OCI-LY7 (cell line): Measurements from ENCODE around the gene LAMP5. TPM values are rescaled to one million over a fixed set of nuclear protein-coding genes. Genes with fewer than 3 reads are reported as not detected.

Experiments used
- BruUV-seq: library from RNA; stranded (reverse); fragments of 400-500 nt; replicated peaks from 2 replicates; lab custom pipeline; 2021; lab: Mats Ljungman, UMichigan
- CTCF ChIA-PET: fragments of 300-600 bp; sonication (Branson Sonifier 250); formaldehyde crosslinking; loops from one replicate; lab custom pipeline; 2022; ENCODE audit warnings: antibody characterized with exemption; ENCODE audit not compliant: unreplicated experiment; lab: Charles Lee
- POLR2A ChIA-PET: fragments of 300-600 bp; sonication (Branson Sonifier 250); formaldehyde crosslinking; loops from one replicate; lab custom pipeline; 2022; ENCODE audit warnings: antibody characterized with exemption; lab: Charles Lee
- DNase-seq: peaks from one replicate; pipeline ENCODE4 v3.0.0-alpha.2; 2015; ENCODE audit warnings: low spot score
- H2AFZ ChIP-seq: fragments of 200-600 bp; sonication (generic), shearing (Covaris generic); 2 replicates; pipeline ENCODE4 v1.6.1; 2014; ENCODE audit warnings: mild to moderate bottlenecking, antibody characterized with exemption, low read length, moderate library complexity
- H3K27ac ChIP-seq: fragments of 200-600 bp; sonication (generic); 2 replicates; pipeline ENCODE4 v1.5.1; 2014; ENCODE audit warnings: mixed run types, low read depth, mild to moderate bottlenecking, moderate library complexity, low read length, inconsistent platforms; ENCODE audit not compliant: poor library complexity, severe bottlenecking
- H3K36me3 ChIP-seq: fragments of 200-600 bp; sonication (generic); 2 replicates; pipeline ENCODE4 v1.6.1; 2014; ENCODE audit warnings: mild to moderate bottlenecking, antibody characterized with exemption, low read length, moderate library complexity, mixed read lengths; ENCODE audit not compliant: insufficient read depth
- H3K4me1 ChIP-seq: fragments of 200-600 bp; sonication (generic); 2 replicates; pipeline ENCODE4 v1.5.1; 2014; ENCODE audit warnings: mild to moderate bottlenecking, low read length; ENCODE audit not compliant: insufficient read depth, poor library complexity, severe bottlenecking
- H3K4me2 ChIP-seq: fragments of 200-600 bp; sonication (generic); 2 replicates; pipeline ENCODE4 v1.6.1; 2014; ENCODE audit warnings: mild to moderate bottlenecking, low read length
- H3K4me3 ChIP-seq: fragments of 200-600 bp; sonication (generic); 2 replicates; pipeline ENCODE4 v1.5.1; 2014; ENCODE audit warnings: mild to moderate bottlenecking, low read depth, low read length; ENCODE audit not compliant: poor library complexity, severe bottlenecking
- H3K79me2 ChIP-seq: fragments of 200-600 bp; sonication (generic); 2 replicates; pipeline ENCODE4 v1.6.1; 2016; ENCODE audit warnings: low read depth, mild to moderate bottlenecking, low read length, moderate library complexity, mixed read lengths; ENCODE audit not compliant: insufficient read depth
- H3K9me2 ChIP-seq: fragments of 200-600 bp; sonication (generic); 2 replicates; pipeline ENCODE4 v1.6.1; 2016; ENCODE audit warnings: mild to moderate bottlenecking, low read length, mixed read lengths; ENCODE audit not compliant: insufficient read depth
- H3K9me3 ChIP-seq: fragments of 200-600 bp; sonication (generic); 2 replicates; pipeline ENCODE4 v1.6.1; 2014; ENCODE audit warnings: mild to moderate bottlenecking, mixed run types, low read length, mixed read lengths
- H4K20me1 ChIP-seq: fragments of 200-600 bp; sonication (generic); 2 replicates; pipeline ENCODE4 v1.6.1; 2014; ENCODE audit warnings: mild to moderate bottlenecking, antibody characterized with exemption, low read length, moderate library complexity, mixed read lengths; ENCODE audit not compliant: insufficient read depth
- EZH2phosphoT487 ChIP-seq: fragments of 200-600 bp; sonication (generic); IDR thresholded peaks from 2 replicates; pipeline ENCODE4 v1.6.1; 2018; ENCODE audit warnings: low read depth, borderline replicate concordance, mild to moderate bottlenecking, mixed run types, antibody characterized with exemption, low read length, moderate library complexity, mixed read lengths
- intact Hi-C: fragments of 100-400 bp; cut with micrococcal nuclease; formaldehyde crosslinking; loops from one replicate; pipeline ENCODE4 v1.10.0; 2022; ENCODE audit not compliant: unreplicated experiment
- total RNA-seq, 2 experiments: library from RNA; depleted of rRNA in 1 of 2; stranded (reverse); fragments of >200 nt in 1 of 2; shearing (Covaris generic) in 1 of 2; gene quantifications; 2 replicates each; pipeline ENCODE4 v1.2.3, GENCODE V29; 2014 to 2022
- TF ChIP-seq, protein P1 (sequence below): fragments of 200-600 bp; sonication (generic); conservative IDR thresholded peaks from 2 replicates; pipeline ENCODE4 v1.5.1; 2014; ENCODE audit warnings: mild to moderate bottlenecking, antibody characterized with exemption, low read length, moderate library complexity, mixed read lengths

LAMP5 gene
- total RNA-seq, 2 experiments from 2014 or later: not detected

DNA sequence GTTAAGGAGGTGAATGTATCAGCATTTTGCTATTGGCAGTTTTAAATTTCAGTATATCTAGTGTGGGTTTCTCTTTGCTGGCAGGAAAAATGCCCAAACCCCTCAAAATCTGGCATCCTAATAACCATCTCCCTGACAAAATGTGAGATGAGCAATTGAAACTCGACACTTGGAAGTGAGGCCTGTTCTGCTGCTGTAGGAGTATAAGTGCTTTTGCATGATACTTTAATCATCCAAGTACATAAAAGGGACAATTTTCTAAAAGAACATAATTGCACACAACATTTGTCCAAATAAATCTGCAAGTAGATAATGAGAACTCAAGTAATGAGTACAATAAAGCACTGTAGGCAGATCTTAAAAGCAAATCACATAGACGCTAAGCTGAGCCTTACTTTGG, 36.5 kb downstream of the LAMP5 start:
- Histone ChIP-seq H3K9me2 (no peaks in the 10 kb centered on the region), H3K27ac (no peak overlapping the region), H3K9me3 (no peaks in the 10 kb centered on the region), H4K20me1 (no peaks in the 10 kb centered on the region), H3K36me3 (no peaks in the 10 kb centered on the region), H3K79me2 (no peaks in the 10 kb centered on the region), H3K4me2 (no peak overlapping the region), H3K4me1 (no peaks in the 10 kb centered on the region), H2AFZ (no peak overlapping the region), H3K4me3 (no peak overlapping the region)
- BruUV-seq: no TSS peak
- TF ChIP-seq, protein P1, sequence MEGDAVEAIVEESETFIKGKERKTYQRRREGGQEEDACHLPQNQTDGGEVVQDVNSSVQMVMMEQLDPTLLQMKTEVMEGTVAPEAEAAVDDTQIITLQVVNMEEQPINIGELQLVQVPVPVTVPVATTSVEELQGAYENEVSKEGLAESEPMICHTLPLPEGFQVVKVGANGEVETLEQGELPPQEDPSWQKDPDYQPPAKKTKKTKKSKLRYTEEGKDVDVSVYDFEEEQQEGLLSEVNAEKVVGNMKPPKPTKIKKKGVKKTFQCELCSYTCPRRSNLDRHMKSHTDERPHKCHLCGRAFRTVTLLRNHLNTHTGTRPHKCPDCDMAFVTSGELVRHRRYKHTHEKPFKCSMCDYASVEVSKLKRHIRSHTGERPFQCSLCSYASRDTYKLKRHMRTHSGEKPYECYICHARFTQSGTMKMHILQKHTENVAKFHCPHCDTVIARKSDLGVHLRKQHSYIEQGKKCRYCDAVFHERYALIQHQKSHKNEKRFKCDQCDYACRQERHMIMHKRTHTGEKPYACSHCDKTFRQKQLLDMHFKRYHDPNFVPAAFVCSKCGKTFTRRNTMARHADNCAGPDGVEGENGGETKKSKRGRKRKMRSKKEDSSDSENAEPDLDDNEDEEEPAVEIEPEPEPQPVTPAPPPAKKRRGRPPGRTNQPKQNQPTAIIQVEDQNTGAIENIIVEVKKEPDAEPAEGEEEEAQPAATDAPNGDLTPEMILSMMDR: no peak
- no peak for TF ChIP-seq EZH2phosphoT487
- ChIA-PET POLR2A (no interaction called here), CTCF (no interaction called here)
- intact Hi-C loops: no loop called here
- DNase-seq: no peak

GRCh38 chr20:9551808-9552550, 37.6 kb downstream of the LAMP5 start:
- Histone ChIP-seq H2AFZ (no peak overlapping the region), H3K4me3 (no peak overlapping the region), H3K36me3 (no peaks in the 10 kb centered on the region), H3K79me2 (no peaks in the 10 kb centered on the region), H4K20me1 (no peaks in the 10 kb centered on the region), H3K9me2 (no peaks in the 10 kb centered on the region), H3K4me2 (no peak overlapping the region), H3K4me1 (no peaks in the 10 kb centered on the region), H3K27ac (no peak overlapping the region), H3K9me3 (no peaks in the 10 kb centered on the region)
- ChIA-PET POLR2A (no interaction called here), CTCF (no interaction called here)
- no peak for TF ChIP-seq EZH2phosphoT487
- TF ChIP-seq, protein P1: no peak
- BruUV-seq: no TSS peak
- DNase-seq: no peak
- intact Hi-C loops: no loop called here

GRCh38 chr20:9555781-9556180, 41.4 kb downstream of the LAMP5 start:
- Histone ChIP-seq H2AFZ (no peak overlapping the region), H3K4me2 (no peak overlapping the region), H3K4me1 (no peaks in the 10 kb centered on the region), H3K79me2 (no peaks in the 10 kb centered on the region), H3K9me2 (no peaks in the 10 kb centered on the region), H3K4me3 (no peak overlapping the region), H3K9me3 (no peaks in the 10 kb centered on the region), H3K27ac (no peak overlapping the region), H4K20me1 (no peaks in the 10 kb centered on the region), H3K36me3 (no peaks in the 10 kb centered on the region)
- ChIA-PET CTCF (interaction anchor here (0.5 kb wide), 1 partner anchor 416 kb away, joined by 3 read pairs; no protein-coding TSS in a partner anchor), POLR2A (no interaction called here)
- no peak for TF ChIP-seq EZH2phosphoT487
- TF ChIP-seq, protein P1: no peak
- BruUV-seq: no TSS peak
- DNase-seq: no peak
- intact Hi-C loops: no loop called here
